Keratinocyte (primary cell): Measurements from ENCODE around the gene TEX261.

Experiments used
- CTCF ChIP-seq, 3 experiments: IDR thresholded peaks in 1 of 3; conservative IDR thresholded peaks in 1 of 3; optimal IDR thresholded peaks in 1 of 3; 2 replicates in 2 of 3; 3 replicates in 1 of 3; pipeline versions ENCODE3 to v1.5.1; 2011; ENCODE audit warnings: low read length in 3 of 3, mild to moderate bottlenecking in 3 of 3, moderate library complexity in 2 of 3, control low read depth in 1 of 3, inconsistent platforms in 1 of 3; ENCODE audit not compliant: insufficient read depth in 2 of 3; ENCODE audit errors: extremely low read depth in 1 of 3
- EZH2 ChIP-seq: IDR thresholded peaks from one replicate; pipeline ENCODE4 v1.6.1; 2012; ENCODE audit warnings: inconsistent platforms, mild to moderate bottlenecking, low read length, moderate library complexity

DNA sequence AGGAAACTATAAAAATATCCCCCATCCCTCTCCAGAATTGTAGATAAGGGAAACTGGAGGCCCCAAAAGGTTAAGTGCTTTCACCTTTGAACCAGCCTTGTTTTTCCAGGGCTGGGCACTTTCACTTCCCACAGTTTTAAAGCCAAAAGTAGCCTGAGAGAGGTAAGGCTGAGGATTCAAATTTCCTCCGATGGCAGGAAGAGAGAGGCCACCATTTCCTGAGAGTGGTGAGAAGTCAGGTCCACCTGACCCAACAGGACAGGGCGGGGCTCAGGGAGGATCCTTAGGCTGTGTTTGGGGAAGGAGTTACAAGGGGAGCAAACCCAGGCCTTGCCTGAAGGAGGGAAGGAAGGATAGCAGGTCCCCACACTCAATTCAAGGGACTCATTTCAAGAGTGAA lies 4.7 kb upstream of the TEX261 start:
- TF ChIP-seq CTCF (optimal IDR thresholded peaks at IDR 0.05 in 1 of 3, IDR thresholded peaks at IDR 0.05 in 1 of 3, conservative IDR thresholded peaks at IDR 0.05 in 1 of 3; ENCODE audit: extremely low read depth in 1 of 3, insufficient read depth in 2 of 3, low read length in 3 of 3) (no peak), EZH2 (no peak)
